Fibroblast of skin of left biceps (primary cell): ENCODE data around the gene TBX1.

Source experiments
- DNase-seq, 2 experiments: peaks; one replicate each; pipeline ENCODE4 v3.0.0-alpha.2; 2013; ENCODE audit warnings: low read depth in 2 of 2

TBX1 gene

GRCh38 chr22:19760058-19760950, at the start of gene TBX1:
TSS of gene TBX1 (plus strand) at chr22:19760778. CDS start at chr22:19760844, 66 bp downstream.
- no peak for DNase-seq

GRCh38 chr22:19713245-19713644, 47.3 kb upstream of the TBX1 start:
- DNase-seq, result no peak

GRCh38 chr22:19713650-19714311, 46.8 kb upstream of the TBX1 start:
- no peak for DNase-seq

GRCh38 chr22:19714312-19715187, 46.0 kb upstream of the TBX1 start, which contains the start of gene SEPTIN5:
TSS of gene SEPTIN5 (plus strand) at chr22:19714503. CDS start at chr22:19714589, 86 bp downstream.
- no peak for DNase-seq

- no peak for DNase-seq
Measured at GRCh38 chr22:19715188-19715930, 45.2 kb upstream of the TBX1 start.

GRCh38 chr22:19716041-19716828, 44.3 kb upstream of the TBX1 start:
- DNase-seq, result no peak

GRCh38 chr22:19716829-19717105, 43.8 kb upstream of the TBX1 start:
- DNase-seq, result no peak

- DNase-seq, result no peak
Measured at GRCh38 chr22:19717181-19717580, 43.4 kb upstream of the TBX1 start.

- peak in 1 of 2 experiments; percentile 20 for DNase-seq
Measured at GRCh38 chr22:19717691-19718455, 42.7 kb upstream of the TBX1 start.

- no peak for DNase-seq
Measured at GRCh38 chr22:19718456-19719049, 42.0 kb upstream of the TBX1 start.

GRCh38 chr22:19719050-19719482, 41.5 kb upstream of the TBX1 start:
- DNase-seq, result no peak

GRCh38 chr22:19719488-19720021, 41.0 kb upstream of the TBX1 start:
- DNase-seq, result no peak

- DNase-seq, result no peak
Measured at GRCh38 chr22:19720150-19720827, 40.3 kb upstream of the TBX1 start.

- DNase-seq, result no peak
Measured at GRCh38 chr22:19720999-19721329, 39.6 kb upstream of the TBX1 start.

- DNase-seq, result no peak
Measured at GRCh38 chr22:19721330-19722177, 39.0 kb upstream of the TBX1 start.

- no peak for DNase-seq
Measured at GRCh38 chr22:19722178-19722981, 38.2 kb upstream of the TBX1 start.

- no peak for DNase-seq
Measured at GRCh38 chr22:19722982-19723231, 37.7 kb upstream of the TBX1 start.
